ENCODE data around the gene TRAPPC6A. TPM values are rescaled to one million over a fixed set of nuclear protein-coding genes. Genes with fewer than 3 reads are reported as not detected.

TRAPPC6A gene
- total and polyA plus RNA-seq, 9 of the 15 experiments (the other 6 are each of a cell fraction or from before 2014, with no cell fraction given) = 0.82 to 23.6 (median 11.6) TPM

DNA sequence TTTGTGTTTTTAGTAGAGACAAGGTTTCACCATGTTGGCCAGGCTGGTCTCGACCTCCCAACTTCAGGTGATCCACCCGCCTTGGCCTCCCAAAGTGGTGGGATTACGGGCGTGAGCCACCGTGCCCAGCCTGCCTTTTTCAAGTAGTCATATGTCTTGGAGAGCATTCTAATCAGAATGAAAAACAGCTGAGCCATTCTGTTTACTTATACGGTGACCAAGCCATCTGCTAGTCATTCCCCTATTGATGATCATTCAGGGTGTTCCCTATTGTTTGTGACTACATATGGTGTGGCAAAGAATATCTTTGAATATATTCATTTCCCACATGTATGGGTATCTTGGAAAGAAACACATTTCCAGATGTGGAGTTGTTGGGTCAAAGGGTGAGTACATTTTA lies 17.7 kb upstream of the TRAPPC6A start (continued):
- TF ChIP-seq TARDBP (IDR thresholded peaks at IDR 0.05) (no peak), HNRNPK (IDR thresholded peaks at IDR 0.05; ENCODE audit: low read depth, low read length, poor library complexity, severe bottlenecking) (no peak), MECOM (CRISPR knock-in tag; IDR thresholded peaks at IDR 0.05) (no peak), SIX5 (IDR thresholded peaks at IDR 0.05; ENCODE audit: borderline replicate concordance in 1 of 2, insufficient read depth in 1 of 2, low read depth in 1 of 2, low read length in 2 of 2) (no peak), TCFL5 (CRISPR knock-in tag; conservative IDR thresholded peaks at IDR 0.05) (no peak), CBFA2T3 (IDR thresholded peaks at IDR 0.05) (no peak), TGIF2 (CRISPR knock-in tag; IDR thresholded peaks at IDR 0.05) (no peak), ZNF830 (CRISPR knock-in tag; IDR thresholded peaks at IDR 0.05) (no peak), NR1H2 (CRISPR knock-in tag; IDR thresholded peaks at IDR 0.05) (no peak), SMARCE1 (IDR thresholded peaks at IDR 0.05) (peak; percentile 40; the same call in 1 of the 2 replicates), SAP30 (IDR thresholded peaks at IDR 0.05; ENCODE audit: borderline replicate concordance, insufficient read depth, low read depth, low read length, poor library complexity, severe bottlenecking) (no peak), CXXC5 (CRISPR knock-in tag; IDR thresholded peaks at IDR 0.05) (no peak), MCM5 (IDR thresholded peaks at IDR 0.05; ENCODE audit: low read depth) (no peak), ZNF140 (CRISPR knock-in tag; IDR thresholded peaks at IDR 0.05) (no peak), EP300 (IDR thresholded peaks at IDR 0.05; ENCODE audit: low read length) (no peak), SOX6 (IDR thresholded peaks at IDR 0.05) (no peak), GATAD2B (IDR thresholded peaks at IDR 0.05; ENCODE audit: borderline replicate concordance) (no peak), TEAD2 (tag; IDR thresholded peaks at IDR 0.05) (no peak), TRIM28 (IDR thresholded peaks at IDR 0.05) (no peak), ZNF707 (CRISPR knock-in tag; conservative IDR thresholded peaks at IDR 0.05) (no peak), EHMT2 (IDR thresholded peaks at IDR 0.05) (0 out of 2 replicates have a peak, but pooled peaks have one; percentile 9)
- TF ChIP-seq, protein P1, sequence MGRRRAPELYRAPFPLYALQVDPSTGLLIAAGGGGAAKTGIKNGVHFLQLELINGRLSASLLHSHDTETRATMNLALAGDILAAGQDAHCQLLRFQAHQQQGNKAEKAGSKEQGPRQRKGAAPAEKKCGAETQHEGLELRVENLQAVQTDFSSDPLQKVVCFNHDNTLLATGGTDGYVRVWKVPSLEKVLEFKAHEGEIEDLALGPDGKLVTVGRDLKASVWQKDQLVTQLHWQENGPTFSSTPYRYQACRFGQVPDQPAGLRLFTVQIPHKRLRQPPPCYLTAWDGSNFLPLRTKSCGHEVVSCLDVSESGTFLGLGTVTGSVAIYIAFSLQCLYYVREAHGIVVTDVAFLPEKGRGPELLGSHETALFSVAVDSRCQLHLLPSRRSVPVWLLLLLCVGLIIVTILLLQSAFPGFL (CRISPR knock-in tag; IDR thresholded peaks at IDR 0.05) = no peak
- TF ChIP-seq, protein P2, sequence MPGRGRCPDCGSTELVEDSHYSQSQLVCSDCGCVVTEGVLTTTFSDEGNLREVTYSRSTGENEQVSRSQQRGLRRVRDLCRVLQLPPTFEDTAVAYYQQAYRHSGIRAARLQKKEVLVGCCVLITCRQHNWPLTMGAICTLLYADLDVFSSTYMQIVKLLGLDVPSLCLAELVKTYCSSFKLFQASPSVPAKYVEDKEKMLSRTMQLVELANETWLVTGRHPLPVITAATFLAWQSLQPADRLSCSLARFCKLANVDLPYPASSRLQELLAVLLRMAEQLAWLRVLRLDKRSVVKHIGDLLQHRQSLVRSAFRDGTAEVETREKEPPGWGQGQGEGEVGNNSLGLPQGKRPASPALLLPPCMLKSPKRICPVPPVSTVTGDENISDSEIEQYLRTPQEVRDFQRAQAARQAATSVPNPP (IDR thresholded peaks at IDR 0.05; ENCODE audit: borderline replicate concordance, insufficient read depth, insufficient read length) = no peak
- TF ChIP-seq, protein P3, sequence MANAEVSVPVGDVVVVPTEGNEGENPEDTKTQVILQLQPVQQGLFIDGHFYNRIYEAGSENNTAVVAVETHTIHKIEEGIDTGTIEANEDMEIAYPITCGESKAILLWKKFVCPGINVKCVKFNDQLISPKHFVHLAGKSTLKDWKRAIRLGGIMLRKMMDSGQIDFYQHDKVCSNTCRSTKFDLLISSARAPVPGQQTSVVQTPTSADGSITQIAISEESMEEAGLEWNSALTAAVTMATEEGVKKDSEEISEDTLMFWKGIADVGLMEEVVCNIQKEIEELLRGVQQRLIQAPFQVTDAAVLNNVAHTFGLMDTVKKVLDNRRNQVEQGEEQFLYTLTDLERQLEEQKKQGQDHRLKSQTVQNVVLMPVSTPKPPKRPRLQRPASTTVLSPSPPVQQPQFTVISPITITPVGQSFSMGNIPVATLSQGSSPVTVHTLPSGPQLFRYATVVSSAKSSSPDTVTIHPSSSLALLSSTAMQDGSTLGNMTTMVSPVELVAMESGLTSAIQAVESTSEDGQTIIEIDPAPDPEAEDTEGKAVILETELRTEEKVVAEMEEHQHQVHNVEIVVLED (CRISPR knock-in tag; IDR thresholded peaks at IDR 0.05) = no peak
- TF ChIP-seq, protein P4, sequence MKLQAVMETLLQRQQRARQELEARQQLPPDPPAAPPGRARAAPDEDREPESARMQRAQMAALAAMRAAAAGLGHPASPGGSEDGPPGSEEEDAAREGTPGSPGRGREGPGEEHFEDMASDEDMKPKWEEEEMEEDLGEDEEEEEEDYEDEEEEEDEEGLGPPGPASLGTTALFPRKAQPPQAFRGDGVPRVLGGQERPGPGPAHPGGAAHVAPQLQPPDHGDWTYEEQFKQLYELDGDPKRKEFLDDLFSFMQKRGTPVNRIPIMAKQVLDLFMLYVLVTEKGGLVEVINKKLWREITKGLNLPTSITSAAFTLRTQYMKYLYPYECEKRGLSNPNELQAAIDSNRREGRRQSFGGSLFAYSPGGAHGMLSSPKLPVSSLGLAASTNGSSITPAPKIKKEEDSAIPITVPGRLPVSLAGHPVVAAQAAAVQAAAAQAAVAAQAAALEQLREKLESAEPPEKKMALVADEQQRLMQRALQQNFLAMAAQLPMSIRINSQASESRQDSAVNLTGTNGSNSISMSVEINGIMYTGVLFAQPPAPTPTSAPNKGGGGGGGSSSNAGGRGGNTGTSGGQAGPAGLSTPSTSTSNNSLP (IDR thresholded peaks at IDR 0.05; ENCODE audit: borderline replicate concordance, low read depth, low read length) = no peak

Data from K562 (cell line).